ENCODE results near the gene GRB7.

GRB7 gene

DNA sequence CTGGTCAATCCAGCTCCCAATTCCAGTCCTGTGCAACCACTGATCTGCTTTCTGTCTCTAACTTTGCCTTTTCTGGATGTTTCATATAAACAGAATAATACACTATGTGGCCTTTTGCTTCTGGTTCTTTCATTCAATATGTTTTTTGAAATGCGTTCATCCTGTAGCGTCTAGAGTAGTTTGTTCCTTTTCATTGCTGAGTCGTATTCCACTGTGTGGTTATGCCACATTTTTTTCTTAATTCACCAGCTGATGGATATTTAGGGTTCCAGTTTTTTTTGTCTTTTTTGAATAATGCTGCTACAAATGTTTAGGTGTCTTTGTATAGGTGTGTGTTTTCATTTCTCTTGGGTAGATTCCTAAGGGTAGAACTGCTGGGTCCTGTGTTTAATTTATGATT lies 5.2 kb upstream of the GRB7 start:
- ATAC-seq (replicated peaks): no peak
- peaks cover 0 to 13% of the 10 kb centered on the region in 2 donors for H3K27me3 Mint-ChIP-seq
- DNase-seq: no peak
- H3K4me1 Mint-ChIP-seq (ENCODE audit: low read depth in 2 of 2): peaks cover 15 to 17% of the 10 kb centered on the region in 2 donors
- no peaks in the 10 kb centered on the region for H3K9me3 Mint-ChIP-seq
- H3K27ac Mint-ChIP-seq: no peak overlapping the region
- peaks cover 15% of the 10 kb centered on the region for H3K36me3 Mint-ChIP-seq (ENCODE audit: insufficient read depth)
- no peak overlapping the region for H3K4me3 Mint-ChIP-seq

DNA sequence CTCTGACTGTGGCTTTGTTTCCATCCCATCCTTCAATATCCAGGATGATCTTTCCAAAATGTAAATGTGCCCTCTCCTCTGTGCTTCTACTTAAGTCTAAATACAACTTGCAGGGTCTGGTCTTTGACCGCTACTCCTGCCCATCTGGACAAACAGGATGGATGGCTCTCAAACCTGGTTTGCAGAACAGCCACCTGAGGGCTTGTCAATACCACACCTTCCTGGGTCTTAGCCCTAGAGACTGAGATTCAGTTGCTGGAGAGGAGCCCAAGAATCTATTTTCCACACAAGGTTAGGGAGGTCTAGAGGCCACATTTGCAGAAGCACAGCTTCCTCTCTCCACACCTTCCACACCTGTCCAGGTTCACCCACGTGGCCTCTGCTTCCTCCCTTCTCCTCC lies 1.9 kb upstream of the GRB7 start:
- Mint-ChIP-seq H3K36me3 (ENCODE audit: insufficient read depth) (peaks cover 4% of the 10 kb centered on the region), H3K27me3 (peaks cover 25 to 46% of the 10 kb centered on the region in 2 donors), H3K4me1 (ENCODE audit: low read depth in 2 of 2) (peaks cover 4 to 6% of the 10 kb centered on the region in 2 donors), H3K27ac (no peak overlapping the region), H3K9me3 (no peaks in the 10 kb centered on the region), H3K4me3 (no peak overlapping the region)
- no peak for ATAC-seq (replicated peaks)
- DNase-seq: no peak

DNA sequence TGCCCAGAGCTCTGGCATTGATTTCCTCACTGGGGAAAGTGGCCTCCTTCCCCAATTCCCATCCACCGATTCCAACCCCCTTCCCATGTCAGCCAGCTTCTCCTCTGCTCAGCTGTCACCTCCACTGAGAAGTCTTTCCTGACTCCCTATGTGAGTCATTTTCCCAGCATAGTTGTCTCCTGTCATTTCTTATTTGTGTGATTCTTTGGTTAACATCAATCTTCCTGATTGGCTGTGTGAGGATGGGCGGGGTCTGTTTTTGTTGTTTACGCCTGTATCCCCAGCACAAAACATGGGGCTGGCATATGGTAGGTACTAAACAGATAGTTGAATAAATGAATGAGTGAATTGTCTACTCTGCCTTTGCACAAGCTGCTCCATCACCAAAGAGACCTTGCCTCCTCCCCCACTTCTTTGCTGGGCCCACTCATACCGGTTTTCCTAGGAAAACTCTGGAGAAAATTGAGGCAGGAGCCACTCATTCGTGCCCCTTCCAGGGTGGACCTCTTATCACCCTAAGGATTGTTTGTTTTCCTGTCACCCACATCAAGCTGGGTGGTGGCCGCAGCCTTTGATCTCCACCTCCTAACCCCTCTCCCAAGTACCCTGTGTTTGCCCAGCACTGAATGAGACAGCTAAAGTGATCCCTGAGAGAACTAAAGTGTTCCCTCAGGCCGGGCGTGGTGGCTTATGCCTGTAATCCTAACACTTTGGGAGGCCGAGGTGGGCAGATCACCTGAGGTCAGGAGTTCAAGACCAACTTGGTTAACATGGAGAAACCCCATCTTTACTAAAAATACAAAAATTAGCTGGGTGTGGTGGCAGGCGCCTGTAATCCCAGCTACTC lies 1.2 kb upstream of the GRB7 start:
- Mint-ChIP-seq H3K4me1 (ENCODE audit: low read depth in 2 of 2) (peaks cover 4 to 6% of the 10 kb centered on the region in 2 donors), H3K4me3 (no peak overlapping the region), H3K9me3 (no peaks in the 10 kb centered on the region), H3K36me3 (ENCODE audit: insufficient read depth) (peaks cover 4% of the 10 kb centered on the region), H3K27me3 (peaks cover 26 to 53% of the 10 kb centered on the region in 2 donors), H3K27ac (no peak overlapping the region)
- ATAC-seq (replicated peaks) (no peak), DNase-seq (no peak)

DNA sequence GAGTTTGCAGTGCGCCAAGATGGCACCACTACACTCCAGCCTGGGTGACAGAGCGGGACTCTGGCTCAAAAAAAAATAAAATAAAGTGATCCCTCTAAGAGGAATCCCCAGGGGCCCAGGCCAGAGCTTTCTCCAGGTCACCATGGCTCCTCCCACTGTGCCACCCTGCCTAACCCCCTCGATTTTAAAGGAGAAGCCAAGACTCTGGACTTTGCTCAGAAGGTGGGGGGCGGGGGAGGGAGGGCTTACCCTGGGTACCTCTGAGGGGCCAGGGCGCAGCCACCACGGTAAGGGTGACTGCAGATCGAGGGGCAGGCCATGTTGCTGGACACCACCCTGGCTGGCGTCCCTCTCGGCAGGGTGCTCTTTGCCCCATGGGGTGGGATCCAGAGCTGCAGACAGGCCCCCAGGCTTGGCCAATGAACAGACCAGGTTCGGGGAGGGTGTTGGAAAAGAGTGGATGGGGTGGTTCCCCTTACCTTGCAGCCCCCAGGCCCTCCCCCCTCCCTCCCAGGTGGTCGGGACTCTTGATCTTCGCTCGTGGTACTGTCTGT lies 455 bp upstream of the GRB7 start:
- ATAC-seq (replicated peaks): no peak
- Mint-ChIP-seq H3K4me3 (no peak overlapping the region), H3K36me3 (ENCODE audit: insufficient read depth) (peaks cover 4% of the 10 kb centered on the region), H3K27me3 (peaks cover 26 to 60% of the 10 kb centered on the region in 2 donors), H3K4me1 (ENCODE audit: low read depth in 2 of 2) (peaks cover 4 to 6% of the 10 kb centered on the region in 2 donors), H3K27ac (no peak overlapping the region), H3K9me3 (no peaks in the 10 kb centered on the region)
- DNase-seq: no peak

DNA sequence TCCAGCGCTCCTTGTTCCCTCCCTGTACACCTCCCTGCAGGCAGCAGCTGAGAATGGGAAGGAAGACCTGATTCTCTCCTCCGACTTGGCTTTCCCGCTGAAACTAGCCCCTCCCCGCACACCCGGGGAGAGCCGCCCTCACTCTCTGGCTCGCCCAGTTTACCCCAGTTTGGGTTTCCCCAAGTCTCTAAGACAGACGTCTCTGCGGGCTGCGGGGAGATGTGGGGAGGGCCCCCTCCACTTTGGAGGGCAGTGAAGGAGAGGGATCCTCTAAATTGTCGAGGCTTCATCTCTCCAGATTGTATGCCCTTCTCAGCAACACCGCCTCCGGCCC lies 797 bp downstream of the GRB7 start:
- Mint-ChIP-seq H3K27me3 (peaks cover 26 to 73% of the 10 kb centered on the region in 2 donors), H3K36me3 (ENCODE audit: insufficient read depth) (peaks cover 3% of the 10 kb centered on the region), H3K4me3 (peak overlapping the region; percentile 19 to 61), H3K4me1 (ENCODE audit: low read depth in 2 of 2) (peaks cover 4 to 6% of the 10 kb centered on the region in 2 donors), H3K9me3 (no peaks in the 10 kb centered on the region), H3K27ac (peak overlapping the region; percentile 51 to 78)
- DNase-seq (peak; percentile 34 to 44 (median 39)), ATAC-seq (replicated peaks) (peak; percentile 100)

DNA sequence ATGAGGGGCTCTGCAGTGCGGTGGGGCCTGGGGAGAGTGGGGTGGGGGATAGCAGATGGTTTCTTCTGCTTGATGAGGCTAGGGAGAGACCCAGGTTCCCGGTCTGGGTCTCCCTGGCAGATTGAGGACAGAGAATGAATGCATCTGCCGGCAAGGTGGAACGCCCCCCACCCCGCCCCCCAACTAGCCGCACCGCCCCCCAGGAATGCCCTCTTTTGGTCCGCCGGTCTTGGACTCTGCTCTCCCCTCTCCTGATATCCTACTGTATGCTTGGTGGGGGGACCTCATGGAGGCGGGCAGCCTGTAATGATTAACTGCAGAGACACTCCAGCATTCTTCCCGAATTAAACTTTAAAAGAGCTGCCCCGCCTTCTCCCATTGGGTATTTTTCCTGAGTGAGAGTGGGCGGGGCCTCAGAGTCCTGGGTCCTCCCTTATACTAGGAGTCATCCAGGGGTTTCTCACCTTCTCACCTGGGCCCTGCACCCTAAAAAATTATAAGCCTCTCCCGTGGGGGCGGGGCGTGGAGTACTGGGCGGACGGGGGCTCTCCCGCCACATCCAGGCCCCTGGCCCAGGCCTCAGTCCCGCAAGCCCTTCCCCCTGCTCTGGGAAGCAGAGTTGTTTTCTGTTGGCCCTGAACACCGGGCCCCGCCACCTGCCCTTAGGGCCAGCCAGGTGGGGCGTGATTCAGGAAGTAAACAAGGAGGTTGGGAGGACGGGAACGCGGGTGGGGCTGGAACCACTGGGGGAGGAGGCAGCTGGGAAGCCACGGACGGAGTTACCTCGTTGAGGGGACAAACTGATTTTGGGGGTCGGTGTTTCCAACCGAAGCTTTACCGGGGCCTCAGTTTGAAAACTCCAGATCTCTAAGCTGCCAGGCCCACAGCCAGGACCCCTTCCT lies 1.5 kb downstream of the GRB7 start:
- peak overlapping the region; percentile 19 to 61 for H3K4me3 Mint-ChIP-seq

DNA sequence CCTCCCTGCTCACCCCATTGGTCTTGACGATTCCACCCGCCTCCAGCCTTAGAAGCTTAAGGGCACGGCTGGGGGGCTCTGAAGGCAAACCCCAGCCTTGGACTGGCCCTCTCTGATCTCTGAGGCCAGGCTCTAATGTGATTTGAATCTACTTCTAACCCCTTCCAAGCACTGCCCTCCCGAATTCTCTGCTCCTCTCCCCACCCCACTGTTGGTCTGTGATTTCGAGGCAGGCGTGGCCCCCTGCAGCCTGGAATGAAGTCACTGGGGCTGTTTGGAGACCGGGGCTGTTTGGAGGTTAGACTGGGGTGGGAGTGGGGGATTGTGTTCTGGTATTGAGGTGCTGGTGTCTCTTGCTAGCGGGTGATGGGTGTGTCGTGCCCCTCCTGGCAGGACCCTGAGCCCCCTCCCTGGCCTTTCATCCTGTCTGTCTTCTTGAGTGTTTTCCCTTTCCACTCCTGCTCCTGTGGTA lies 2.2 kb downstream of the GRB7 start:
- peak overlapping the region in 1 of 2 donors; percentile 51 for H3K27ac Mint-ChIP-seq
- H3K36me3 Mint-ChIP-seq (ENCODE audit: insufficient read depth): no peaks in the 10 kb centered on the region
- peaks cover 4 to 6% of the 10 kb centered on the region in 2 donors for H3K4me1 Mint-ChIP-seq (ENCODE audit: low read depth in 2 of 2)
- H3K27me3 Mint-ChIP-seq: peaks cover 26 to 84% of the 10 kb centered on the region in 2 donors
- H3K4me3 Mint-ChIP-seq: no peak overlapping the region
- DNase-seq (no peak), ATAC-seq (replicated peaks) (no peak)
- H3K9me3 Mint-ChIP-seq: no peaks in the 10 kb centered on the region

More for the DNA sequence above, 1.5 kb downstream of the GRB7 start:
- Mint-ChIP-seq H3K27me3 (peaks cover 26 to 80% of the 10 kb centered on the region in 2 donors), H3K27ac (peak overlapping the region in 1 of 2 donors; percentile 51), H3K4me1 (ENCODE audit: low read depth in 2 of 2) (peaks cover 4 to 6% of the 10 kb centered on the region in 2 donors), H3K9me3 (no peaks in the 10 kb centered on the region), H3K36me3 (ENCODE audit: insufficient read depth) (no peaks in the 10 kb centered on the region)
- DNase-seq (no peak), ATAC-seq (replicated peaks) (no peak)

DNA sequence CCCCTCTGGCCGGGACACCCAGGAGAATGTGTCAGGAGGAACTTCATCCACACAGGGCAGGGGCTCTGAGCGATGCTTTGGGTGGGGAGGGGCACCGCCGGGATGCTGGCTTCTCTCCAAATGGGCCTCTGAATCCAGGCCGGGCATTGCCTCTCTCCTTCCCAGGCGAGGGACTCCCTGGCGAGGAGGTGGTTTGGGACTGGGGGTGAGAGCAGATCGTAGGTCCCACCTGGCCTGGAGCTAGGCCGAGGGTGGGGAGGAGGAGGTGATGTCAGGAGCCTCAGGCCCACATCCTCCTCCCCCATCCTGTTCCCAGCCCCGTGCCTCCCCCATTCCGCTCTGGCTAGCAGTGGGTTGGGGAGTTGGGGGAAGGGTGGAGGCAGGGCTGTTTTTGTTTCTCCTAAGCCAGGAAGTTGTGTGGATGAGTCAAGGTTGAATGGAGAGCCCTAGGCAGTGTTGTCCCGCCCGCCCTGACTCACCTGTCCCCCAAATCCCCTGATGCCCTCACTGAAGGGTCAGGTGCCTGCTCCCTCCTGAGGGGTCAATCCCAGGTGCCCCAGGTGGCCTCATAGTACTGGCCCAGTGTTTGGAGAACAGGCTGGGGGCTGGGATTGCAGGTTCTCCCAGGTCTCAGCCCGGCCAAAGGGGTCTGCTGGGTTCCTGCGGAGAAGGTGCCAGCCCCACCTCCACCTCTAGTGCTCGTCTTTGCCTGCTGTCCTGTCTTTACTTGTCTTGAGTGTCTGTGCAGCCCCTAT lies 2.8 kb downstream of the GRB7 start:
- Mint-ChIP-seq H3K36me3 (ENCODE audit: insufficient read depth) (no peaks in the 10 kb centered on the region), H3K4me1 (ENCODE audit: low read depth in 2 of 2) (peaks cover 4 to 6% of the 10 kb centered on the region in 2 donors), H3K4me3 (no peak overlapping the region), H3K27me3 (peaks cover 26 to 84% of the 10 kb centered on the region in 2 donors), H3K9me3 (no peaks in the 10 kb centered on the region), H3K27ac (no peak overlapping the region)
- ATAC-seq (replicated peaks) (no peak), DNase-seq (no peak)

DNA sequence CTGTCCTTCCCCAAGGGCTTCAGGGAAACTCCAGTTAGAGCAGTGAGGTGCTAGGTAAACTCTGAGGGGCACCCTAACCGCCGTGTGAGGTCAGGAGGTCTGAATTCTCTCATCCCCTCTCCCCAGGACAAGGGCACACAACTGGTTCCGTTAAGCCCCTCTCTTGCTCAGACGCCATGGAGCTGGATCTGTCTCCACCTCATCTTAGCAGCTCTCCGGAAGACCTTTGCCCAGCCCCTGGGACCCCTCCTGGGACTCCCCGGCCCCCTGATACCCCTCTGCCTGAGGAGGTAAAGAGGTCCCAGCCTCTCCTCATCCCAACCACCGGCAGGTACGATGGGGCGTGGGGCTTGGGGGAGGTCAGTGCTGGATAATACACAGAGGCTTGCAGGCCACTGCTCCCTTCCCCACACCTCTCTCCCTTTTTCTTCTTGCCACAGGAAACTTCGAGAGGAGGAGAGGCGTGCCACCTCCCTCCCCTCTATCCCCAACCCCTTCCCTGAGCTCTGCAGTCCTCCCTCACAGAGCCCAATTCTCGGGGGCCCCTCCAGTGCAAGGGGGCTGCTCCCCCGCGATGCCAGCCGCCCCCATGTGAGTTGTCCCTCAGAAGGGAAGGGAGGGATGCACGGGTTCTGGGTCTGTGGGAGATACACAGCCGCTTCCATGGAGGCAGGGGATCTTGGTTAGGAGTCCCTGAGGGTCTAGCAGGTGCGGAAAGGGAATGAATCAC lies 4.6 kb downstream of the GRB7 start:
- H3K9me3 Mint-ChIP-seq: no peaks in the 10 kb centered on the region
- no peak overlapping the region for H3K4me3 Mint-ChIP-seq
- H3K4me1 Mint-ChIP-seq (ENCODE audit: low read depth in 2 of 2): peaks cover 4 to 6% of the 10 kb centered on the region in 2 donors
- no peak for DNase-seq
- ATAC-seq (replicated peaks): no peak
- H3K27me3 Mint-ChIP-seq: peaks cover 26 to 73% of the 10 kb centered on the region in 2 donors
- H3K36me3 Mint-ChIP-seq (ENCODE audit: insufficient read depth): no peaks in the 10 kb centered on the region
- H3K27ac Mint-ChIP-seq: no peak overlapping the region

DNA sequence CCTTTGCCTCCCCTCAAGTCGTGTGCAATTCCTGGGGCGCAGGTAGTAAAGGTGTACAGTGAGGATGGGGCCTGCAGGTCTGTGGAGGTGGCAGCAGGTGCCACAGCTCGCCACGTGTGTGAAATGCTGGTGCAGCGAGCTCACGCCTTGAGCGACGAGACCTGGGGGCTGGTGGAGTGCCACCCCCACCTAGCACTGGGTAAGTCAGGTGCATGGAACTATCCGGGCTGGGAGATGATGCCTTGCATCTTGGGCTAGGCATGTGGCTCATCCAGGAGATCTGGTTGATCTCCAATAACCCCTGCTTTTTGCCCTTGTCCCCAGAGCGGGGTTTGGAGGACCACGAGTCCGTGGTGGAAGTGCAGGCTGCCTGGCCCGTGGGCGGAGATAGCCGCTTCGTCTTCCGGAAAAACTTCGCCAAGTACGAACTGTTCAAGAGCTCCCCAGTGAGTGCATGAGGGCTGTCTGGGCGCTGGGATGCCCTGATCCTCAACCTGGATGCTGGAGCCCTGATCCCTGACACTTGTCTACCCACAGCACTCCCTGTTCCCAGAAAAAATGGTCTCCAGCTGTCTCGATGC lies 5.2 kb downstream of the GRB7 start:
- H3K9me3 Mint-ChIP-seq: no peaks in the 10 kb centered on the region
- H3K36me3 Mint-ChIP-seq (ENCODE audit: insufficient read depth): no peaks in the 10 kb centered on the region

DNA sequence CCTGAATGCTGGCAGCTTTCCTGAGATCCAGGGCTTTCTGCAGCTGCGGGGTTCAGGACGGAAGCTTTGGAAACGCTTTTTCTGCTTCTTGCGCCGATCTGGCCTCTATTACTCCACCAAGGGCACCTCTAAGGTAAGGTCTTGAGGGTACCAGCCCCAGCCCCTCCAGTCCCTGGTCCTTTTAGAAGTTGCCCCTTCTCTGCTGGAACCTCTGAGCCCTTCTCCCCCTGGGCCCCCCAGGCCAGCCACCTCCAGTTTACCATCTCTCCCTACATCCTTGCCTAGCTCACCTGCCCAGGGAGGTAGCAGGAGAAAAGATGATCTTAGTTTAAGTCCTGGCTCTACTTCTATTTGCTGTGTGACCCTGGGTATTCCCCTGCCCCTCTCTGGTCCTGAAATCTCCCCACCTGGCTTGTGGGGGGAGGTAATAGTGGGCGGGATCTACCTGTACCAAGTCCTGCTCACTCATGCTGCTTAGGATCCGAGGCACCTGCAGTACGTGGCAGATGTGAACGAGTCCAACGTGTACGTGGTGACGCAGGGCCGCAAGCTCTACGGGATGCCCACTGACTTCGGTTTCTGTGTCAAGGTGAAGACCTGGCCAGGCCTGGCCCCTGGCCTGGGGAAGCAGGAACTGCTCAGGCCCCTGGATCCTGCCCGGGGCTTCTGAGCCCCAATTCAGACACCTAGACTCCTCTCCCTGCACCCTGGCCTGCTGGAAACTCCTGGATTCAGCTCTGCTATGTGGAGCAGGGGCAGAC lies 6.5 kb downstream of the GRB7 start:
- H3K4me3 Mint-ChIP-seq: no peak overlapping the region

More for the DNA sequence above, 5.2 kb downstream of the GRB7 start:
- Mint-ChIP-seq H3K4me1 (ENCODE audit: low read depth in 2 of 2) (peaks cover 4 to 6% of the 10 kb centered on the region in 2 donors), H3K4me3 (no peak overlapping the region), H3K27me3 (peaks cover 26 to 67% of the 10 kb centered on the region in 2 donors), H3K27ac (no peak overlapping the region)
- ATAC-seq (replicated peaks) (no peak), DNase-seq (no peak)

More for the DNA sequence above, 6.5 kb downstream of the GRB7 start:
- ATAC-seq (replicated peaks): no peak
- peaks cover 17 to 54% of the 10 kb centered on the region in 2 donors for H3K27me3 Mint-ChIP-seq
- peaks cover 0 to 4% of the 10 kb centered on the region in 2 donors for H3K4me1 Mint-ChIP-seq (ENCODE audit: low read depth in 2 of 2)
- no peak for DNase-seq
- H3K9me3 Mint-ChIP-seq: no peaks in the 10 kb centered on the region
- H3K27ac Mint-ChIP-seq: peak overlapping the region in 1 of 2 donors; percentile 41
- H3K36me3 Mint-ChIP-seq (ENCODE audit: insufficient read depth): no peaks in the 10 kb centered on the region
